ENCODE data around the gene KRTAP4-1.
"Not testable (repeated sequence)": the region's sequence is repeated elsewhere in the genome, so short reads cannot be mapped to it uniquely, and the experiment has no call there.

Gene KRTAP4-1

GRCh38 chr17:41184480-41184961, at the start of gene KRTAP4-1:
Gene KRTAP4-1 (minus strand): TSS chr17:41184911. CDS start chr17:41184854, 57 bp downstream.
- TF ChIP-seq, protein P1, sequence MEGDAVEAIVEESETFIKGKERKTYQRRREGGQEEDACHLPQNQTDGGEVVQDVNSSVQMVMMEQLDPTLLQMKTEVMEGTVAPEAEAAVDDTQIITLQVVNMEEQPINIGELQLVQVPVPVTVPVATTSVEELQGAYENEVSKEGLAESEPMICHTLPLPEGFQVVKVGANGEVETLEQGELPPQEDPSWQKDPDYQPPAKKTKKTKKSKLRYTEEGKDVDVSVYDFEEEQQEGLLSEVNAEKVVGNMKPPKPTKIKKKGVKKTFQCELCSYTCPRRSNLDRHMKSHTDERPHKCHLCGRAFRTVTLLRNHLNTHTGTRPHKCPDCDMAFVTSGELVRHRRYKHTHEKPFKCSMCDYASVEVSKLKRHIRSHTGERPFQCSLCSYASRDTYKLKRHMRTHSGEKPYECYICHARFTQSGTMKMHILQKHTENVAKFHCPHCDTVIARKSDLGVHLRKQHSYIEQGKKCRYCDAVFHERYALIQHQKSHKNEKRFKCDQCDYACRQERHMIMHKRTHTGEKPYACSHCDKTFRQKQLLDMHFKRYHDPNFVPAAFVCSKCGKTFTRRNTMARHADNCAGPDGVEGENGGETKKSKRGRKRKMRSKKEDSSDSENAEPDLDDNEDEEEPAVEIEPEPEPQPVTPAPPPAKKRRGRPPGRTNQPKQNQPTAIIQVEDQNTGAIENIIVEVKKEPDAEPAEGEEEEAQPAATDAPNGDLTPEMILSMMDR (IDR thresholded peaks at IDR 0.05; ENCODE audit: low read depth, low read length): no peak
- H3K4me3 ChIP-seq (ENCODE audit: low read depth, low read length): no peak within 1 kb of the TSS

- H3K4me3 ChIP-seq (ENCODE audit: low read depth, low read length): not testable (repeated sequence)
These were observed 47.8 kb upstream of the KRTAP4-1 start, which contains the start of gene KRTAP9-3 for GRCh38 chr17:41232399-41233105. Gene KRTAP9-3 (plus strand): TSS chr17:41232449. CDS start chr17:41232502, 53 bp downstream.

GRCh38 chr17:41231731-41232130, 47.0 kb upstream of the KRTAP4-1 start:
- TF ChIP-seq, protein P1 (IDR thresholded peaks at IDR 0.05; ENCODE audit: low read depth, low read length): no peak
- no peak overlapping the region for H3K4me3 ChIP-seq (ENCODE audit: low read depth, low read length)

- TF ChIP-seq, protein P1 (IDR thresholded peaks at IDR 0.05; ENCODE audit: low read depth, low read length): no peak
- H3K4me3 ChIP-seq (ENCODE audit: low read depth, low read length): no peak overlapping the region
These were observed 45.4 kb upstream of the KRTAP4-1 start for GRCh38 chr17:41230094-41230493.

- not testable (repeated sequence) for H3K4me3 ChIP-seq (ENCODE audit: low read depth, low read length)
These were observed 41.9 kb upstream of the KRTAP4-1 start, which contains the start of gene KRTAP9-2 for GRCh38 chr17:41226598-41227095. Gene KRTAP9-2 (plus strand): TSS chr17:41226648. CDS start chr17:41226655, 7 bp downstream.

GRCh38 chr17:41226051-41226450, 41.3 kb upstream of the KRTAP4-1 start:
- no peak overlapping the region for H3K4me3 ChIP-seq (ENCODE audit: low read depth, low read length)
- TF ChIP-seq, protein P1 (IDR thresholded peaks at IDR 0.05; ENCODE audit: low read depth, low read length): no peak

- TF ChIP-seq, protein P1 (IDR thresholded peaks at IDR 0.05; ENCODE audit: low read depth, low read length): no peak
- H3K4me3 ChIP-seq (ENCODE audit: low read depth, low read length): no peak overlapping the region
These were observed 39.1 kb upstream of the KRTAP4-1 start for GRCh38 chr17:41223821-41224220.

GRCh38 chr17:41215681-41216080, 31.0 kb upstream of the KRTAP4-1 start:
- TF ChIP-seq, protein P1 (IDR thresholded peaks at IDR 0.05; ENCODE audit: low read depth, low read length): no peak
- H3K4me3 ChIP-seq (ENCODE audit: low read depth, low read length): no peak overlapping the region
